PC-9 (cell line): ENCODE data around the gene ODAD4. TPM values are rescaled to one million over a fixed set of nuclear protein-coding genes. Genes with fewer than 3 reads are reported as not detected.

Experiments used
- BruUV-seq: library from RNA; stranded (reverse); fragments of 400-500 nt; replicated peaks from 2 replicates; lab custom pipeline; 2021; lab: Mats Ljungman, UMichigan
- CTCF ChIA-PET: fragments of 300-600 bp; sonication (Branson Sonifier 250); formaldehyde crosslinking; loops from one replicate; lab custom pipeline; 2022; ENCODE audit warnings: antibody characterized with exemption; lab: Charles Lee
- POLR2A ChIA-PET: fragments of 300-600 bp; sonication (Branson Sonifier 250); formaldehyde crosslinking; loops from one replicate; lab custom pipeline; 2022; ENCODE audit warnings: antibody characterized with exemption; ENCODE audit not compliant: unreplicated experiment; lab: Charles Lee
- DNase-seq, 2 experiments: peaks; one replicate each; pipeline versions ENCODE4 v3.0.0 to v3.0.0-alpha.2; 2015 to 2022; ENCODE audit warnings: mixed read lengths in 1 of 2
- H2AFZ ChIP-seq: fragments of 200-600 bp; sonication (generic); 2 replicates; pipeline ENCODE4 v1.8.1; 2017; ENCODE audit warnings: antibody characterized with exemption
- H3F3A ChIP-seq: fragments of 200-600 bp; sonication (generic); 2 replicates; pipeline ENCODE4 v1.8.1; 2017; ENCODE audit warnings: antibody characterized with exemption, mild to moderate bottlenecking, low read depth; ENCODE audit not compliant: insufficient read depth
- H3K27ac ChIP-seq: fragments of 200-600 bp; sonication (generic); 2 replicates; pipeline ENCODE4 v1.6.1; 2016; ENCODE audit warnings: mixed run types
- H3K27me3 ChIP-seq: fragments of 200-600 bp; sonication (generic); 2 replicates; pipeline ENCODE4 v1.6.1; 2016; ENCODE audit warnings: low read depth, mixed run types; ENCODE audit not compliant: insufficient read depth
- H3K36me3 ChIP-seq: fragments of 200-600 bp; sonication (generic); 2 replicates; pipeline ENCODE4 v1.6.1; 2016; ENCODE audit warnings: low read depth, mixed run types
- H3K4me1 ChIP-seq: fragments of 200-600 bp; sonication (generic); replicated peaks from 2 replicates; pipeline ENCODE4 v1.6.1; 2016; ENCODE audit warnings: mixed run types; ENCODE audit not compliant: insufficient read depth
- H3K4me2 ChIP-seq: fragments of 200-600 bp; sonication (generic); 2 replicates; pipeline ENCODE4 v1.6.1; 2017; ENCODE audit warnings: mixed run types
- H3K4me3 ChIP-seq: fragments of 200-600 bp; sonication (generic); 2 replicates; pipeline ENCODE4 v1.6.1; 2016; ENCODE audit warnings: mixed run types
- H3K79me2 ChIP-seq: fragments of 200-600 bp; sonication (generic); 2 replicates; pipeline ENCODE4 v1.6.1; 2017; ENCODE audit warnings: low read depth, mixed run types
- H3K9me2 ChIP-seq: fragments of 200-600 bp; sonication (generic); 2 replicates; pipeline ENCODE4 v1.8.1; 2017; ENCODE audit warnings: mild to moderate bottlenecking; ENCODE audit not compliant: insufficient read depth
- H3K9me3 ChIP-seq: fragments of 200-600 bp; sonication (generic); 2 replicates; pipeline ENCODE4 v1.8.1; 2016; ENCODE audit warnings: low read depth; ENCODE audit not compliant: insufficient read depth
- H4K20me1 ChIP-seq: fragments of 200-600 bp; sonication (generic); 2 replicates; pipeline ENCODE4 v1.8.1; 2017; ENCODE audit not compliant: insufficient read depth
- EZH2 ChIP-seq: fragments of 200-600 bp; sonication (generic); IDR thresholded peaks from 2 replicates; pipeline ENCODE4 v1.8.0; 2017; ENCODE audit warnings: antibody characterized with exemption, low read depth
- intact Hi-C: fragments of 100-400 bp; cut with micrococcal nuclease; formaldehyde crosslinking; loops from one replicate; pipeline ENCODE4 v1.10.0; 2022; ENCODE audit not compliant: unreplicated experiment
- total RNA-seq: library from RNA; stranded (reverse); gene quantifications from 2 replicates; pipeline ENCODE4 v1.2.3, GENCODE V29; 2021
- TF ChIP-seq, protein P1 (sequence below): fragments of 200-600 bp; sonication (generic); conservative IDR thresholded peaks from 2 replicates; pipeline ENCODE4 v1.6.1; 2017; ENCODE audit warnings: mixed run types, antibody characterized with exemption, mild to moderate bottlenecking, moderate library complexity

Gene ODAD4
- total RNA-seq, 1 experiment from 2014 or later, result 4.0 TPM

DNA sequence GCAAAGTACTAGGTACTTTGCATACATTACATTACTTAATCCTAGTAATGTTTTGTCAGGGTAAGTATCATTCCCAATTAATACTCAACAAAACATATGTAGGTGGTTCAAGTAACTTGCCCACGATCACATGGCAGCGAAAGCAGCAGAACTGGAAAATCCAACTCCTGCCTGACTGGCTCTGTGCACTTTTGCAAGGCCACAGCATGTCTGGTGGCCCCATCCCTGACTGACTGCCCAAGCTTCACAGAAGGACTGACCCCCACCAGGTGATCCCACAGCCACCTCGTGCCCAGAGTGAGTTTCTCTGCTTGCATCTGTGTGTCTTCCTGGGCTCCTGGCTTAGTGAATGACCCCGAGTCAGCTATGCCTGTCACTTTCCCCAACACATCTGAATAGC is 47.6 kb downstream of the ODAD4 start:
- Histone ChIP-seq H3K27me3 (no peaks in the 10 kb centered on the region), H2AFZ (no peak overlapping the region), H4K20me1 (peaks cover 21% of the 10 kb centered on the region), H3F3A (peaks cover 38% of the 10 kb centered on the region), H3K27ac (0 out of 2 replicates have a peak overlapping the region, but pooled peaks have one; percentile 16), H3K4me1 (peaks cover 18% of the 10 kb centered on the region), H3K9me2 (no peaks in the 10 kb centered on the region), H3K9me3 (no peaks in the 10 kb centered on the region), H3K79me2 (no peaks in the 10 kb centered on the region), H3K4me2 (peak overlapping the region; percentile 11; the same call in 1 of the 2 replicates), H3K4me3 (no peak overlapping the region), H3K36me3 (peaks cover 43% of the 10 kb centered on the region)
- BruUV-seq, result no TSS peak
- intact Hi-C loops, result no loop called here
- POLR2A ChIA-PET, result no interaction called here
- TF ChIP-seq, protein P1, sequence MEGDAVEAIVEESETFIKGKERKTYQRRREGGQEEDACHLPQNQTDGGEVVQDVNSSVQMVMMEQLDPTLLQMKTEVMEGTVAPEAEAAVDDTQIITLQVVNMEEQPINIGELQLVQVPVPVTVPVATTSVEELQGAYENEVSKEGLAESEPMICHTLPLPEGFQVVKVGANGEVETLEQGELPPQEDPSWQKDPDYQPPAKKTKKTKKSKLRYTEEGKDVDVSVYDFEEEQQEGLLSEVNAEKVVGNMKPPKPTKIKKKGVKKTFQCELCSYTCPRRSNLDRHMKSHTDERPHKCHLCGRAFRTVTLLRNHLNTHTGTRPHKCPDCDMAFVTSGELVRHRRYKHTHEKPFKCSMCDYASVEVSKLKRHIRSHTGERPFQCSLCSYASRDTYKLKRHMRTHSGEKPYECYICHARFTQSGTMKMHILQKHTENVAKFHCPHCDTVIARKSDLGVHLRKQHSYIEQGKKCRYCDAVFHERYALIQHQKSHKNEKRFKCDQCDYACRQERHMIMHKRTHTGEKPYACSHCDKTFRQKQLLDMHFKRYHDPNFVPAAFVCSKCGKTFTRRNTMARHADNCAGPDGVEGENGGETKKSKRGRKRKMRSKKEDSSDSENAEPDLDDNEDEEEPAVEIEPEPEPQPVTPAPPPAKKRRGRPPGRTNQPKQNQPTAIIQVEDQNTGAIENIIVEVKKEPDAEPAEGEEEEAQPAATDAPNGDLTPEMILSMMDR, result no peak
- TF ChIP-seq EZH2, result no peak
- DNase-seq, result peak; percentile 42 to 64
- CTCF ChIA-PET, result no interaction called here

DNA sequence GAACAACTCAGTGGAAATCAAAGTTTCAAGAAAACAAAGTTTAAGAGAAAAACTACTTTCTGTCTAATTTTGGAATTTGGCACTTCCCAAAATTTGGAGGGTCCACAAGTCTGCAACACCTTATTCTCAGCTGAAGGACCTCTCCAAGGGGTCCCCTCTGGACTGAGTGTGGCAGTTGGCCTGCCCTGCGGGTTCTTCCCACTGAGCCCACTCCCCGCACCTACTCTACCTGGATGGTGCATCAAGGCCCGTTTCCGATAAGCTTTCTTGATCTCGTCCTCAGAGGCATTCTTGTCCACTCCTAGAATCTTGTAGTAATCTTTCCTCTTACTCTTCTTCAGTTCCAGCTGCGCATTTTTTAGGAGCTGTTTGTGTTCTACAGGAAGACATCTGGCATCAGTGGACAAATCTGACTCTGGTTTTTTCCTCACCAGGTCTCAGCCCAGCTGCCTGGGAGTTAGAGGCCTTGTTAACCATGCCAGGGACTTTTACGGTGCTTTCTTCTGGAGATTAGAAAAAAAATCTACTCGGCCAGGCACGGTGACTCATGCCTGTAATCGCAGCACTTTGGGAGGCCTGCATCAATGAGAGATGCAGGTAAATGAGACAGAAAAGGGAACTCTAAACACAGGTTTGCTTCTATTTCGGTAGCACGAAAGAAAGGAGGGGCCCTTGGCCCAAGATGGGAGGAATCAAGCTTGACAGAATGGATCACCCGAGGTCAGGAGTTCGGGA is 51.8 kb downstream of the ODAD4 start:
- H3K9me2 ChIP-seq, result no peaks in the 10 kb centered on the region
- H3F3A ChIP-seq, result peaks cover 26% of the 10 kb centered on the region
- CTCF ChIA-PET, result no interaction called here
- no peaks in the 10 kb centered on the region for H3K9me3 ChIP-seq
- DNase-seq, result no peak
- no peaks in the 10 kb centered on the region for H3K79me2 ChIP-seq
- no peak overlapping the region for H3K4me2 ChIP-seq
- BruUV-seq, result no TSS peak
- intact Hi-C loops, result no loop called here
- H3K27ac ChIP-seq, result no peak overlapping the region
- POLR2A ChIA-PET, result no interaction called here
- H3K36me3 ChIP-seq, result peaks cover 58% of the 10 kb centered on the region
- peaks cover 33% of the 10 kb centered on the region for H4K20me1 ChIP-seq
- no peak overlapping the region for H3K4me3 ChIP-seq
- no peaks in the 10 kb centered on the region for H3K27me3 ChIP-seq
- no peak for TF ChIP-seq EZH2
- H3K4me1 ChIP-seq, result peaks cover 10% of the 10 kb centered on the region
- no peak overlapping the region for H2AFZ ChIP-seq

DNA sequence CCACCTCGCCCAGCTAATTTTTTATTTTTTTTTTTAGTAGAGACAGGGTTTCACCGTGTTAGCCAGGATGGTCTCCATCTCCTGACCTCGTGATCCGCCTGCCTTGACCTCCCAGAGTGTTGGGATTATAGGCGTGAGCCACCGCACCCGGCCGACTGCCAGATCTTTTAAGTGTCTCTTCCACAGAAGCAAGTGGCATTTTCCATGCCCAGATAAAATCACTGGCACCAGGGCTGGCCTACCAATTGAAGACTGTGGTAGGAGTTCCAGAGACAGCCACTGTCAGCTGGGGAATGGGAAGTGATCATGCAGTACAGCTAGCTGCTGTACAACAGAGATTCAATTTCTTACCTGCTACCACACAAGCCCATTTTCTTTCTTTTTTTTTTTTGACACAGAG is 54.0 kb downstream of the ODAD4 start:
- no TSS peak for BruUV-seq
- H3K27me3 ChIP-seq, result no peaks in the 10 kb centered on the region
- DNase-seq, result no peak
- CTCF ChIA-PET, result interaction anchor here (0.7 kb wide), 1 partner anchor 696 kb away, joined by 3 read pairs; no protein-coding TSS in a partner anchor
- H3F3A ChIP-seq, result peaks cover 17% of the 10 kb centered on the region
- no peak overlapping the region for H3K4me2 ChIP-seq
- peaks cover 67% of the 10 kb centered on the region for H3K36me3 ChIP-seq
- no peaks in the 10 kb centered on the region for H3K9me2 ChIP-seq
- peaks cover 10% of the 10 kb centered on the region for H3K4me1 ChIP-seq
- peaks cover 42% of the 10 kb centered on the region for H4K20me1 ChIP-seq
- H3K9me3 ChIP-seq, result no peaks in the 10 kb centered on the region
- POLR2A ChIA-PET, result interaction anchor here (0.7 kb wide), 1 partner anchor 11 kb away, joined by 3 read pairs; no protein-coding TSS in a partner anchor
- no peak overlapping the region for H3K4me3 ChIP-seq
- no peak overlapping the region for H2AFZ ChIP-seq
- TF ChIP-seq EZH2, result no peak
- TF ChIP-seq, protein P1, result no peak
- no peaks in the 10 kb centered on the region for H3K79me2 ChIP-seq
- intact Hi-C loops, result no loop called here
- no peak overlapping the region for H3K27ac ChIP-seq
